HG03025 (cell line): Measurements from ENCODE around the gene GATA5.

Experiments used
- ATAC-seq: cut with Tn5 transposase; IDR thresholded peaks from one replicate; pipeline ENCODE4 v1.9.1; 2021; ENCODE audit warnings: mild to moderate bottlenecking, moderate library complexity; ENCODE audit not compliant: unreplicated experiment, low FRiP score

GATA5 gene

DNA sequence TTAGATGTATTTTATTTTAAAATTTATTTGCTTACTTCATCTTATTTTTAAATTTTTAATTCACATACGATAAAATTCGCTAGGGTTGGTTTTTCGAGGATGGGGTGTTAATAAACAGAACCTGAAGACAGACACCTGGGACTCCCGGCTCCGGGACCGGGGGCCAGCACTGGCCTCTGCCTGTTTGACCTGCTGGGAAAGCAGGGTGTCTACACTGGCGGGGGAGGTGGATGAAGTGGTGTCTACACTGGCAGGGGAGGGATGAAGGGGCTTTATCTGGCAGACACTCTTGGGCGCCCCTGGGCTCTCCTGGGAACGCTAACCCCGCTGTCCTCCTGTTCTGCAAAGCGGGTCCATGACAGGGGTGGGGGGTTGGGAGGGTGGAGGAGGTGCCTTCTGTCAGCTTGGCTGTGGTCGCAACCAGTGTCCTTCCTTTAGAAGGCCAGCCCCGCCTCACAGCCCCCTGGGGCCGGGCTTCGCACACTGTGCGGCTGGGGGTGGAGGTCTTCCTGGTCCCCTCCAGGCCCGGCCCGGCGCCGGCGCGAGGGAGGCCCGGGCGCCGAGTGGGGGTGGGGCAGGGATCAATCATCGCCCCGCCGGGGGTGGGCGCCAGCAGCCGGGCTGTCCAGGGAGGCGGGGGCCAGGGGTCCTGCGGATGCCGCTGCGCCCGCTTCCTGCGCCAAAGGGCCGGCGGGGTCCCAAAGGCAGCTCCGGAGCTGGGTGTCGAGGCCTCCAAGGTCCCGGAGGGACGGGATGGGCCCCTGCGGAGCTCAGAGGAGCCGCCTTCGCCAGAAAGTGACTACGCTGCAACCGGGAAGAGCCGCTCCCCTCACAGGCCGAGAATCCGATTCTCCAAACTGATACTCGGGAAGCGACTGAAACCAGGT is 1.8 kb downstream of the GATA5 start:
- ATAC-seq = no peak

DNA sequence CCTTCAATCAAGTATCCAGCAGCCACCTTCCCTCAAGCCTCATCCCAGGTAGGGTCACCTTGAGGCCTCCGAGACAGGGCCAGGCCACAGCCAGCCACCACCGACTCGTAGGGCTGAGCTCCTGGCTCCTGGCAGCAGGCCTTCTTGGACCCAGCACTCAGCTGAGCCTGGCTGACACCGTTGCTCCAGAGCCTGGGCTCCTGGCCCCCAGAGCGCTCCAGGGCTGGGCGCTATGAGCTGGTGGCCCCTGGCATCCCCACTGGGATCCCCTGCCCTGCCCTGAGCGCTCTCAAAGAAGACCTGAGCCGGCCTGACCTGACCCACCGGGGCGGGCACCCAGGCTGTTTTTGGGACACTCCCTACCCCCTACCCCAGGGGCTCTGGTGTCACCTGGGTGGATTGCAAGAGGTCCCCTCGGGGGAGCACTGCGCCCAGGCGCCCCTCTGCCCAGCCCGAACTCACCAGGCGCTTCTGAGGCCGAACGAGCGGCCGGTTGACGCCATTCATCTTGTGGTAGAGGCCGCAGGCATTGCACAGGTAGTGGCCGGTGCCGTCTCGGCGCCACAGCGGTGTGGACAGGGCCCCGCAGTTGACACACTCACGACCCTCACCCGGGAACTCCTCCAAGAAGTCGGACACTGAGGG is 2.7 kb downstream of the GATA5 start:
- ATAC-seq = no peak

DNA sequence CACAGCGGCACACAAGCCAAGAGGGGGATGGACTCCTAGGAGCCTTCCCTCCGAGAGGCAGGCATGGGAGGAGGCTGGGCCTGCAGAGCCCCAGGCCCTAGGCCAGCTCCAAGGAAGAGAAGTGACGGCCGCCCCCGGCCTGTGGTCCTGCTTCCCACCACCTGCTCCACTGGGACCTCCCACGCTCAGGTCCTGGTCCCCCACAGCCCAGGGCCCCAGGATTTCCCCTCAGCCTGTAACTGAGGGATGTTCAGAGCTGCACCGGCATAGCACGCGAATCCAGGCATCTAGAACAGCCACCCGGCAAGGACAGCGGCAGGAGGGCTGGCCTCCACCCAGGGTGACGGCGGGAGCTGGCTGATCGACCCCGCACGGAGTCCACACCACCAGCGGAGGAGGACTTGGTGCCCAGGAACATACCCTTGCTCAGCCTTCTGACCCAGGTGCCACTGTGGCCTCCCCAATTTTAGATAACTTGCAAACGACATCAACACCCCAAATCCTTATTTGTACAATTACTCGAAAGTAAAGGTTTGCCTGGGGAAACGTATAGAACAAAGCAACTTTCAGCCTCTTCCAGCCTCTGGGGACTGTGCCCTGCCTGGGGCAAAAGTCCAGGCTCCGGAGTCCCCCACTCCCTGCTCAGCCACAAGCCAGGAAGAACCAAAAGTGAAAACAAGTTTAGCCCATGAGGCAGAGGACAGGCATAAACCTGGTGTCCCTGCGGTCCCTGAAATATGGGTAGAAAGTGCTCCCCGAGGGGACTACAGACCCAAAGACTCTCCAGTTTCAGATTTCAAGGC is 3.5 kb downstream of the GATA5 start:
- ATAC-seq = no peak

DNA sequence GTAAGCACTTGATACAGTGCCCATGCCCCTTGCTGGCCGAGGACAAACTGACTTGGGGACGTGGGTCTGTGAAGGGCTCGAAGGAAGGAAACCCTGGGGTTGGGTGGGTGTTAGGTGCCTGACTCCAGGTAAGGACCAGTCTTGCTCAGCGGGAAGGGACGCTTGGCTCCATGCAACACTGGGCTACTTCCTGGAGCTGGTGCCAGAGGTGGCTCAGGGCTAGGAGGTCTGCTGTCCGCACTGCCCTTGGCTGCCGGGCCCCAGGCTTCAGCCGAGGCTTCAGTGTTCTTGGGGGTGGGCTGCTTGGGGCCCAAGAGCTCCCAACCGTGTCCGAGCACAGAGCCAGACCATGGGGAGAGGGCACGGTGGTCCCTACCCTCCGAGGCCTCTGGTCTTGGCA is 5.3 kb downstream of the GATA5 start:
- no peak for ATAC-seq

DNA sequence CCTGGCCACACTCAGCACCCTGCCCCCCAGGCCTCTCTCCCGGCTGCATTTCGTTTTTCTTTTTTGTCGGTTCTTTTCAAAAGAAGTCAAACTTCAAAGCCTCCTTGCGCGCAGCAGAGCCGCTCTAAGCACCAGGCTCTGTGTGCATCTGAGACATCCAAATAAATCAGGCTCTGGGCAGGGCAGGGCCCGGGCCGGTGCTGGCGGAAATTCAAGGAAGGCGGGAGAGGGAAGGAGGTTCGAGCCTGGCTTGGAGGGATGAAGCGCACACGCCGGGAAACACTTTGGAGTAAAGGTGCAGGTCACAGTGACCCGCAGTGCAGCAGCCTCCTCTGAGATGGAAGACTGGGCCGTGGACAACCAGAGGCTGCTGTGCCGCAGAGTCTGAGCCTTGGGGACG is 5.8 kb downstream of the GATA5 start:
- ATAC-seq = no peak

DNA sequence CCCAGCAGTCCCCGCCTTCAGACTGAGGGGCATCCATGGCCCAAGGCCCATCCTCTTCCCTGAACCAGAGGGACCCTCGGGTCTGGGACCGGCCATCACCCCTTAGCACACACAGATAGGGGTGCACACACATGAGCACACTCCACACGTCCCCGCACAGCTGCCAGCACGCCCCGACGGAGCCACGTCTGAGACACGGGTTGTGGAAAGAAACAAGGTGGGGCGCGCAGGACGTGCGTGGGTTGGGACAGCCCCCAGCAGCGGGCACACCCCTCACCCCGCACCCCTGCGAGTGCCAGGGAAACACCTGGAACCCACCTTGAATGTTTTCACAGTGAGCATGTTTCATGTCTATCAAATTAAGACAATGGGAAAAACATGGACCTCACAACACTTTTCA is 6.4 kb downstream of the GATA5 start:
- ATAC-seq = no peak

DNA sequence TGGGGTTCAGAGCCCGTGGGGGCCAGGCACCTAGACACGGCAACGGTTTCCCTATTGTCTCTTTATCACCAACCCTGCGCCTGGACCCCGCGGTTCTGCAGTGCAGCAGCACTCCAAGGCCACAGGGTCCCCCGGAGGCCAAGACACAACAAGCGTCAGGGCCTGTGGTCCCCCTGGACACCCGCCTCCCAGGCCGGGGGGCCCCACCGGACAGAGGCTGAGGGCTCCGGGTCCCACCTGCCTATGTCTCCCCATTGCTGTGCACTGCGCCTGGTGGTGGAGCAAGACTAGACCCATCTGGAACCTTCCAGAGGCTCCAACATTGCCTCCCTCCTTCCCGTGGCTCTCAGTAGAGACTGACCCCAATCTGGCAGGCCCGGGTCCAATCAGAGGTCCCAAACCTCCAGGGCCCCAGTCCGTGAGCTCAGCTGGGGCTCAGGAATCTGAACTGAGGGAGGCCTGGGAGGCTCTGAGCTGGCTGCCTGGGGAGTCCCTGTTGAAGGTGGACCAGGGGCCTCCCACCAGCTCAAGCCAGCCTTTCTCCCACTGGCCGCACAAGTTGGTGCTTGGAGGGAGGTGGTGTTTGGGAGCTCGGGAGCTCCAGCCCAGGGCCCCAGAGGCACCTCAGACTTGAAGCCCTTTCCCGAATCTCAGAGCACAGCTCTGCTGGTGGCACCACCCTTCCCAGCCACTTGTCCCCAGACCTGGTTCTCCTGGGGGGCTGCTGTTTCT is 8.8 kb downstream of the GATA5 start:
- ATAC-seq = no peak

DNA sequence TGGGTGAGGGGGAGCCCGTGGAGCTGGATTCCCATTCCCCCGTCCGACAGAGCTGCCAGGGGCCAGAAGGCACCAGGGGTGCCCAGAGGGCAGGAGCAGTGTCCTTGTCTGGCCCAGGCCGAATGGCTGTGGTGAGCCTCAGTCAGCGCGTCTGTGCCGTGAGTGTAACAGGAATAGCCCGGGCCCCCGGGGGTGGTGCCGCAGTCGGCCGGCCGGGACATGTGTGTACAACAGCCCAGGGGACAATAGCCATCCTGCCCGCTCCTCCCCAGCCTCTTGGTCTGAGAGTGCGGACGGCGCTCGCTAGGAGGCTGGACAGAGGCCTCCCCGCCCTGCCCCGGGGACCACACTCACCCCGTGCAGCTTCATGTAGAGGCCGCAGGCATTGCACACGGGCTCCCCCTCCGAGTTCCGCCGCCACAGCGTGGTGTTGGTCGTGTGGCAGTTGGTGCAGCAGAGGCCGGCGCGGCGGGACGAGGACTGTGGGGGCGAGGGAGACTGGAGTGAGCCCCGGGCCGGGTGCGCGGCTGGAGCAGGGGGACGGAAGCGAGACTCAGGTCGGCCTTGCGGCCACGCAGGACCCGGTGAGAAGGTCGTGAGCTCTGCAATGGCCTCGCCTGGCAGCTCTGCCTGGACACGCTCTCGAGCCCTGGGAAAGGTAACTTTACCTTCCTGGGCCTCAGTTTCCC is 9.6 kb downstream of the GATA5 start:
- no peak for ATAC-seq

DNA sequence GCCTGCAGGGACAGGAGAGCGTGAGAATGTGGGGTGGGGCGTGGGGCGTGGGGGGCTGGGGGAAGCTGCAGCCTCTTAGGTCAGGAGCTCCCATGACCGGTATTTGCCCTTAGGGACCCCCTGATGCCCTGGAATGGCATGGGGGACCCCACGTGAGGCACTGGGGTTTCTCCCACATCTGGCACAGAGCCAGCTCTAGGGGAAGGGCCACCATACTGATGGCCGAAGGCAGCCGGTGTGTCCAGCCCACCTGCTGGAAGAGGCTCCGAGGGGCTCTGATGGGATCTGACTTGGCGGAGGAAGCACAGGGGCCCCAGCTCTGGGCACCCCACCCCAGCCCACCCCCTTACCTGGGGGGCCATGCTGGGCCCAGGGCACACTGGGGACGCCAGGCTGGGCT is 10.8 kb downstream of the GATA5 start:
- no peak for ATAC-seq

DNA sequence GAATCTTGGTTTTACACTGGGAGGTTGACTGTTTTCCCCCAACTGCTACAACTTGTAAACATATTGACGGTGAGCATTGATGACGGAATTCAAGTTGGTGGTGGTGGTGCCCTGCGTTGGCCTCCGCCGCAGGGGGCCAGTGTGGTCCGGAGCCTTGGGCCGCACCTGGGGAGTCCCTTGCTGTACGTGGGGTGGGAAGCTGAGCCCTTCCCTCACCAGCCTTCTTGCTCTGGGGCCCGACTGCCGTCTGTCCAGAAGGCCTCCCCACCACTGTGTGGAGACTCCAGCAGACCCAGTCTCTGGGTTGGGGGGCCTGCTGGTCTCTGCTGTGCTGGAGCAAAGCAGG is 11.4 kb downstream of the GATA5 start:
- no peak for ATAC-seq

DNA sequence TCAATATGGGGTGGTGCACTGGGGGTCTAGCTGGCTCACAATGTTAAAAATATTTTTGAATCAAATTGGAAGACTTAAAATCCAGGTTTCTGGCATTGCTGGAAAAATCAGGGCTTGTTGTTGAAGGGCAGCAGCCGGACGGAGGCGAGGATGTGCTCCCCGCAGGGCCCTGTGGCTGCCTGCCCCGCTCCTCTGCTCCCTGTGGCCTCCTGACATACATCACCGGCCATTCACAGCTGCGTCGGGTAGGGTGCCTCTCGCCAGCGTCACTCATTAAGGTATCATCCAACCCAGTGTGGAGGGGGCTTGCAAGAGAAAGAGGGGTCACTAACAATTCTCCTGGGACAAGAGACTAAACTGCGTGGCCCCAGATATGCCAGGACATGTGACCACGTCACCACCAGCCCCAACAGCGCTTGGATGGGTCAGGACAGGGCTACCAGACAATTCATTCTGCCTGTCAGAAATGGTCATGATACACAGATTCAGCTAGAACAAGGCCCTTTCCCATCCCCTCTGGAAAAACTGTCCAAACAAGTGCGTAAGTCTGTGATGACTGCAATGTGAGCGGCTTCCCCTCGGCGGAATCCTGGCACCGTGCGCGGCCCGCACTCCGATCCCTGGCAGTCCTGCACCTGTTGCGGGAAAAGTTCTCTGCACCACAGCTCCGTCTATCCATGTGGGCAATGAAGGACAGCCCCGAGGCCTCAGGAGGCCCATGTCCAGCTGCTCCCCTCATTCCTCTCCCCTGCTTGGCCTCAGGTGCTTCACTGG is 12.0 kb downstream of the GATA5 start:
- no peak for ATAC-seq

DNA sequence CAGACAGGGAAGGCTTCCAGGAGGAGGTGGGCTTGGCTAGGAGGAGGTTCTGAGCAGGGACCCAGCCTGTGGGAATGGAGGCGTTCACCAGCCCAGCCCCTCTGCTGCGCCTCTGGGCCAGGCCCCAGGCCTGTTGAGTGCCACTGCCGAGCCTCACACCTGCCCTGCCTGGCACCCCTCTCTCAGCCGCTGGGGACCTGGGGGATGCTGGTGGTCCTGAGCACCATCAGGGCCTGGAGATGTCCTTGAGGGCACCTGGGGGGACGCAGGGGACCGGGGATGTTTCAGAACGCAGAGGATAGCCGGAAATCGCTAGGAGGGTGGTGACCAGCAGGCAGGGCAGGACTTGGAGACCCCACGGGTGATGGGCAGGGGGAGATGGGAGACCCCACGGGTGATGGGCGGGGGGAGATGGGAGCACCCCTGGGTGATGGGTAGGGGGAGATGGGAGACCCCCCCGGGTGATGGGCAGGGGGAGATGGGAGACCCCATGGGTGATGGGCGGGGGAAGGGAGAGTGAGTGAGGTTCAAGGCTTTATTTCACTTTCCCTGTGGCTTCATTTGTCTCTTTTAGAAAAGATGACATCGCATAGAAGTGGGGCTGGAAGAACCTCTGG is 12.7 kb downstream of the GATA5 start:
- ATAC-seq = no peak

DNA sequence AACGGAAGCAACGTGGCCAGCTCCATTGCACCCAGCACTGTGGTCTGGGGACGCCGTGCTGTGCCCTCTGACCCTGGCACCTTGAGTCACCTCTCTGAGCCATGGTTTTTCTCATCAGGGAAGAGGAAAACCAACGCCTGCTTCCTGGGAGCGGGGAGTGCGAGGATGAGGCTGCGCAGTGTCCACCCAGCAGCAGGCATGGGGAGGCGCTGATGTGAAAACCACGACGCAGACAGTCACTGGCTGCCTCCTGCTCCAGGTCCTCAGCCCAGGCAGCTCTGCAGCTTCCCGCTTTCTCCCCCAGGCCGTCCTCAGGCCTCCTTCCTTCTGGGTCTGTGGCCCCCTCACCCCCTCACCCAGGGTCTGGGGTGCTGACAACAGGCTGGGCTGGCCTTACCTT is 14.0 kb downstream of the GATA5 start:
- no peak for ATAC-seq

DNA sequence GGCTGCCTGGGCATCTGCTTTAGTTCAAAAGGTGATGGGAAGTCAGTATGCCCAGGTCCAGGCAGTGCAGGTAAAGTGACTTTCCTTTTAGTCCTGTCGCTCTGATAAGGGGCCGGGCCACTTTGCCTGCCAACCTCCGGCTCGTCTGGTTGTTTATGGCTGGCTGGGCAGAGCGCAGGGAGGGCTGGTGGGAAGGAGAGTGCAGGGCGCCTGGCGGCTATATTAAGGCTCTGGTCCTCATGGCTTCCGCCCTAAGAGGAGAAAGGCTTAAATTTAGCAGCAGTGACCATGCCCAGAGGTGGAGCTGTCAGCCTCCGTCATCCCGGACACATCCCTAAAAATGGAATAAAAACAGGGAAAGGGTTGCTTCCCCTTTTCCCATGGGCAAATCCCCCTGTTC is 14.6 kb downstream of the GATA5 start:
- ATAC-seq = no peak

DNA sequence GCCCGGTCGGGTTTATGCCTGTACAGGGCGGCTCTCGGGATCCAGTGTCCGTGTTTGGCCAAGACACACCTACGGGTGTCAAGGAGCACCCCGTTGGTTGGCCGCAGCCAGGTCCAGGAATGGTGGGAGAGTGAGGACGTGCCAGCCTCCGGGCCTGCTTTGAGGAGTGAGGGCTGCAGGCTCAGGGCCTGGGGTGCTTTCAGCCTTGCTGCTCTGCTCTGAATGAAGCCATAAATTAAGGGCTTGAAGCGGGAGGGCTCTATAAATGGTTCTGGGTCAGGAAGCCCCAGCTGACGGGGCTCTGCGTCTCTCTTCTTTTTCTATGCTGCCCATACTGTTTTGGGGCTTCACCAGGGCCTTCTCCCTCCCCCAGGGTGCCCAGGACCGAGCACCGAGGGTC is 15.1 kb downstream of the GATA5 start:
- ATAC-seq = no peak

DNA sequence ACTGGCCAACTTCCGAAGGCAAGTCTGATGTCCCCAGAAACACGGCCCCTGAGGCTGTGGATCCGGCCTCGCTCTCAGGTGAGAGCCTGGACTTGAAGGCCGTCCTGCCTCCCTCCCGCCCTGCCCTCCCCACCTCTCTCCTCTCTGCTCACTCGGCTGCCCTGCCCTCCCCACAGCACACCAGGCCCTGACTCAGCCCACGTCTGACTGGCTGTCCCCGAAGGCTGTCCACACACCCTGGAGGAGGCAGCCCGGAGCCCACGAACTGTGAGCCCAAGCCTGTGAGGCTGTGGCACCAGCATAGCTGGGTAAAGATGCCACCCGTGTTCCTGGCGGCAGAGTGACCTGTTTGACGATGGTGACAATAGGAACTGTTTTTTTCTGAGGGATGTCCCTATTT is 16.3 kb downstream of the GATA5 start:
- ATAC-seq = no peak

DNA sequence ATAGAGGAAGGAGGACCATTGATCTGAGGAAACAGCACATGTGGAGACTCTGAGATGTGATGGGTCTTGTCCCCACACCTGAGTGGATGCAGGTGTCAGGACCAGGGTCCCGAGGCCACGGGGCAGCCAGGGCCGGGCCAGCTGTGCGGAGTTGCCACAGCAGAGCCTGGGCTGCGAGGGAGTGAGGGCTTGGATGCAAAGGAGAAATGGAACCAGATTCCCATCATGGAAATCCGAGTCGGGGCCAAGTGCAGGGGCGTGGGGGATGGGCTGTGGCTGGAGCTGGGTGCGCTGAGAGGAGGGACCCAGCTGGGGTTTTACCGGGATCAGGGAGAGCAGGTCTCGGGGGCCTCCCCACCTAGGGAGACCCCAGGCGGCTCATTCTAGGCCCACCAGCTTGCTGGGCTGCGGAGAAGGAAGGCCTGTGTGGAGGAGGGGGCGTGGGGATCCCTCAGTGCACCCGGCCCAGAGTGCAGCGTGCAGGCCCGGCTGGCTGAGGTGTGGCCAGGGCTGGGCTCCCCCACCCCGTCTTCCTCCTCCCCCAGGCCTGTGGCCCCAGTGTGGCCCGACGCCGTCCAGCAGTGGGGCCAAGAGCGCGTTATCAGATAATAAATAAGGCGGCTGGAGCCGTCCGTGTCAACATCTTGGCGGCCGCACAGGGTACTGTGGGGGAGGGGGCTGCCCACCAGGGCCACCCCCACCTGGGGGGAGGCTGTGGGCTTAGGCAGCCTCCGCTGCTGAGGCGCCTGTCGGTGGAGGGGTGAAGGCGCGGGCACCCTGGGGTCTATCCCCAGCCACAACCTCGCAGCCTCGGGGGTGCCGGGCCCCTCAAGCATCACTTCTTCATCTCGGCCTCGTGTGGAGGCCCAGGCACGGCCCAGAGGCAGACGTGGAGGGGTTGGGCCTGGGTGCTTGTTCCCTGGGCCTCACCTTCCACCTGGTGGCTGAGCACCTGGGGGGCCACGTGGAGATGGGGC is 17.2 kb downstream of the GATA5 start:
- ATAC-seq = no peak

DNA sequence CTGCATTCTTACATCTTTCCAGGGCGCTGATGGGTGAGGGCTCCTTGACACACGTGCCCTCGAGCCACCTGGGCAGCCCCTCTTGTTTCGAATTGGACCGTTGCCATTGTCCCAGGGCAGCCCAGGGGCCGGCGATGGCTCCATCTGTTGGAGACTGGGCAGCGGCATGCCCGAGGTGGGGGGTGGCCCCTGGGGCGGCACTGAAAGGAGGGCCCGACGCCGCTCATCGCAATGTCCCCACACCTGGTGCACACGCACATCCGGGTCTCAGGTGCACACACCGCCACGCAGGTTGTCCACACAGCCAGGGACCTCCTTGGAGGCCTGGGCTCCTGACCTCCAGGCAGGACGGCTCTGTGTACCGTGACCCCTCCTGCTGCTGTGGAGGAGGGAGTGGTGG is 18.0 kb downstream of the GATA5 start:
- ATAC-seq = no peak
